Activated CD4-positive, alpha-beta T cell treated with anti-CD3 and anti-CD28 coated beads for 36 hours (primary cell): ENCODE results near the gene ENPP4. TPM values are rescaled to one million over a fixed set of nuclear protein-coding genes. Genes with fewer than 3 reads are reported as not detected.
"Not testable (repeated sequence)": the region's sequence is repeated elsewhere in the genome, so short reads cannot be mapped to it uniquely, and the experiment has no call there.

ENCODE experiments used
- ATAC-seq: fragments of 200-7000 bp; cut with Tn5 transposase; one replicate; pipeline ENCODE4 v1.10.0; 2021; ENCODE audit warnings: mild to moderate bottlenecking, moderate library complexity
- CTCF ChIA-PET: fragments of 350-600 bp; sonication (Branson Sonifier 250); formaldehyde crosslinking; loops from one replicate; lab custom pipeline; 2021; ENCODE audit warnings: antibody characterized with exemption; lab: Charles Lee
- POLR2A ChIA-PET: fragments of 350-600 bp; sonication (Branson Sonifier 250); formaldehyde crosslinking; loops from one replicate; lab custom pipeline; 2021; ENCODE audit warnings: antibody characterized with exemption, inconsistent platforms; lab: Charles Lee
- DNase-seq: peaks from one replicate; pipeline ENCODE4 v3.0.0-alpha.2; 2020
- H3K27ac Mint-ChIP-seq: one replicate; pipeline ENCODE4 v1.8.0; 2021; ENCODE audit warnings: mixed read lengths
- H3K27me3 Mint-ChIP-seq: one replicate; pipeline ENCODE4 v1.8.0; 2021; ENCODE audit warnings: mixed read lengths
- H3K36me3 Mint-ChIP-seq: one replicate; pipeline ENCODE4 v1.8.0; 2021; ENCODE audit warnings: low read depth, mixed read lengths
- H3K4me1 Mint-ChIP-seq: one replicate; pipeline ENCODE4 v1.8.0; 2021; ENCODE audit warnings: mixed read lengths
- H3K4me3 Mint-ChIP-seq: one replicate; pipeline ENCODE4 v1.8.0; 2021; ENCODE audit warnings: mild to moderate bottlenecking, moderate library complexity, mixed read lengths
- H3K9me3 Mint-ChIP-seq: one replicate; pipeline ENCODE4 v1.8.0; 2021; ENCODE audit warnings: low read depth, mixed read lengths
- intact Hi-C, 2 experiments: fragments of 100-400 bp; cut with DNase I in 1 of 2; cut with micrococcal nuclease in 1 of 2; formaldehyde crosslinking; loops; one replicate each; pipeline versions ENCODE4 v1.14.2 to v1.15.1; 2022 to 2024; cut with DNase I, micrococcal nuclease
- total RNA-seq, 2 experiments: library from RNA; stranded (reverse); gene quantifications; one replicate each; pipeline ENCODE4 v1.2.3, GENCODE V29; 2021

Gene ENPP4
- 1 to 10 TPM; 6.0 to 6.6 TPM for total RNA-seq

DNA sequence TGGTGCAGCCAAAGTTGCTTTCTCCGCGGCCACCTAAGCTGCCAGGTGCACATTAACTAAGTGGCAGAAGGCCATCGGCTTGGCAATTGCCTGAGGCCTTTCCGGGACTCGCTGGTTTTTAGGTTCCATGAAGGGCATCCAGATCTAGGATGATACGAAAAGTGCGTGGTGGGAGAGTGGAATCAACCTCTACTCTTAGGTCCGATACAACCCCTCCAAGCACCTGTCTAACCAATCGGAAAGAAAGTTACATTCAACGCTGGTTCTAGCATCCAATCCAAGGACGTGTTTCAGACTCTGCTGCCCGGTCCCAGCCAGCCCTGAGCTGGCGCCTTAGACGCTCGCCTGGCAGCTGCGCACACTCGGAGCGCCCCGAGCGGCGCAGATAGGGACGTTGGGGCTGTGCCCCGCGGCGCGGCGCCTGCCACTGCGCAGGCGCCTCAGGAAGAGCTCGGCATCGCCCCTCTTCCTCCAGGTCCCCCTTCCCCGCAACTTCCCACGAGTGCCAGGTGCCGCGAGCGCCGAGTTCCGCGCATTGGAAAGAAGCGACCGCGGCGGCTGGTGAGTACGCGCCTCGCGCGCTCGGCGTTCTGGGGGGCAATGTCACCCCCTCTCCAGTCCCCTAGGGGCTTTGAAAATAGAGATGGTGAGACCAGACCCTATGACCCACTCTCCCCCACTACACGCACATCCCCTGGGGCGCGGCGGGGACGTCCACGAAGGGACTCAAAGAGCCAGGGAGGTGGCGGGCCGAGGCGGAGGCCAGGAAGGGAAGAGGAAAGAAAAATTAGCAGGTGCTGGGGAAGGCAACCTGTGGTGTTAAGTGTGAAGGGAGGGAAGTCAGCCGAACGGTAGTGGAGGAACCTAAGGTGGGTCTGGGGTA, at the start of gene ENPP4:
Gene ENPP4 (plus strand): TSS at position 361 of the 883 bp plus-strand sequence. CDS start 9,595 bp downstream, outside the sequence.
- no peaks in the 10 kb centered on the region for H3K9me3 Mint-ChIP-seq
- peaks cover 32% of the 10 kb centered on the region for H3K4me1 Mint-ChIP-seq
- intact Hi-C loops, result loop anchor here (2.0 to 10.0 kb wide), 5 partner anchors 38 to 1345 kb away; partner anchors contain the start of genes ENPP5 (in 2 of the 2), CD2AP (in 1 of the 2), CYP39A1 (in 1 of the 2) and SLC25A27 (in 1 of the 2)
- ChIA-PET CTCF (interaction anchor here (0.5 to 2.4 kb wide), 13 partner anchors 14 to 1227 kb away, joined by 3 to 17 read pairs (median 3); no protein-coding TSS in a partner anchor), POLR2A (interaction anchor here (0.6 to 1.5 kb wide), 2 partner anchors 91 to 118 kb away, joined by 3 to 4 read pairs; no protein-coding TSS in a partner anchor)
- peak within 1 kb of the TSS; percentile 88 for H3K27ac Mint-ChIP-seq
- ATAC-seq (peak; percentile 100), DNase-seq (peak; percentile 92)
- peaks cover 2% of the 10 kb centered on the region for H3K36me3 Mint-ChIP-seq
- H3K27me3 Mint-ChIP-seq, result no peaks in the 10 kb centered on the region
- peak within 1 kb of the TSS; percentile 87 for H3K4me3 Mint-ChIP-seq

- ChIA-PET POLR2A (no interaction called here), CTCF (interaction anchor here (2.4 kb wide), 1 partner anchor 11 kb away, joined by 14 read pairs; no protein-coding TSS in a partner anchor)
- intact Hi-C loops, result no loop called here
- H3K27me3 Mint-ChIP-seq, result no peaks in the 10 kb centered on the region
- H3K4me1 Mint-ChIP-seq, result peaks cover 8% of the 10 kb centered on the region
- H3K36me3 Mint-ChIP-seq, result no peaks in the 10 kb centered on the region
- no peak overlapping the region for H3K4me3 Mint-ChIP-seq
- H3K9me3 Mint-ChIP-seq, result no peaks in the 10 kb centered on the region
- no peak for DNase-seq
- ATAC-seq, result no peak
- no peak overlapping the region for H3K27ac Mint-ChIP-seq
Measured at GRCh38 chr6:46080111-46080510, 49.7 kb upstream of the ENPP4 start.

- H3K9me3 Mint-ChIP-seq, H3K4me3 Mint-ChIP-seq, CTCF ChIA-PET, DNase-seq, H3K36me3 Mint-ChIP-seq, ATAC-seq, intact Hi-C loops, POLR2A ChIA-PET, H3K27ac Mint-ChIP-seq, H3K4me1 Mint-ChIP-seq: not testable (repeated sequence)
- peaks cover 16% of the 10 kb centered on the region for H3K27me3 Mint-ChIP-seq
Measured at GRCh38 chr6:46085688-46086087, 44.1 kb upstream of the ENPP4 start.

GRCh38 chr6:46090115-46091079, 39.4 kb upstream of the ENPP4 start:
- DNase-seq (peak; percentile 76), ATAC-seq (peak; percentile 58)
- Mint-ChIP-seq H3K36me3 (no peaks in the 10 kb centered on the region), H3K27ac (no peak overlapping the region), H3K27me3 (peaks cover 33% of the 10 kb centered on the region), H3K4me1 (peaks cover 4% of the 10 kb centered on the region), H3K4me3 (no peak overlapping the region), H3K9me3 (peaks cover 12% of the 10 kb centered on the region)
- ChIA-PET POLR2A (interaction anchor here (0.6 kb wide), 1 partner anchor 40 kb away, joined by 4 read pairs; no protein-coding TSS in a partner anchor), CTCF (interaction anchor here (0.6 to 2.6 kb wide), 51 partner anchors 10 to 1615 kb away, joined by 3 to 50 read pairs (median 4); partner anchors contain the start of gene ENPP4)
- intact Hi-C loops, result loop anchor here (1.0 to 10.0 kb wide), 9 partner anchors 37 to 957 kb away; partner anchors contain the start of genes ENPP4 (in 1 of the 2) and RCAN2 (in 1 of the 2)

- Mint-ChIP-seq H3K4me1 (peaks cover 4% of the 10 kb centered on the region), H3K36me3 (peaks cover 3% of the 10 kb centered on the region), H3K27ac (no peak overlapping the region), H3K4me3 (no peak overlapping the region), H3K27me3 (peaks cover 33% of the 10 kb centered on the region), H3K9me3 (peaks cover 19% of the 10 kb centered on the region)
- CTCF ChIA-PET, result interaction anchor here (1.0 to 2.6 kb wide), 25 partner anchors 9 to 326 kb away, joined by 3 to 50 read pairs (median 5); partner anchors contain the start of gene ENPP4
- no peak for ATAC-seq
- intact Hi-C loops, result loop anchor here (2.0 to 10.0 kb wide), 6 partner anchors 36 to 956 kb away; partner anchors contain the start of genes ENPP4 (in 1 of the 2) and RCAN2 (in 1 of the 2)
- no peak for DNase-seq
- POLR2A ChIA-PET, result no interaction called here
Measured at GRCh38 chr6:46091080-46091478, 38.7 kb upstream of the ENPP4 start.

DNA sequence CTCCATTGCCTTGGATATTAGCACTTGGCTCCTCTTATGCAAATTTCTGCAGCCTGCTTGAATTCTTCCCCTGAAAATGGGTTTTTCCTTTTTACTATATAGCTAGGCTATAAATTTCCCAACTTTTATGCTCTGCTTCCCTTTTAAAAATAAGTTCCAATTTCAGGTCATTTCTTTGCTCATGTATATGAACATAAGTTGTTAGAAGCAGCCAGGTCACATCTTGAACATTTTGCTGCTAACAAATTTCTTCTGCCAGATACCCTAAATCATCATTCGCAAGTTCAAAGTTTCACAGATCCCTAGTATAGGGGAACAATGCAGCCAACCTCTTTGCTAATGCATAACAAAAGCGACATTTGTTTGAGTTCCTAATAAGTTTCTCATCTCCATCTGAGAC, 34.5 kb upstream of the ENPP4 start:
- H3K36me3 Mint-ChIP-seq, result peaks cover 4% of the 10 kb centered on the region
- POLR2A ChIA-PET, result no interaction called here
- peaks cover 20% of the 10 kb centered on the region for H3K9me3 Mint-ChIP-seq
- ATAC-seq (no peak), DNase-seq (no peak)
- CTCF ChIA-PET, result interaction anchor here (1.4 kb wide), 1 partner anchor 315 kb away, joined by 5 read pairs; no protein-coding TSS in a partner anchor
- no peak overlapping the region for H3K27ac Mint-ChIP-seq
- peaks cover 4% of the 10 kb centered on the region for H3K4me1 Mint-ChIP-seq
- intact Hi-C loops, result loop anchor here in 1 of 2 experiments (10.0 kb wide), 1 partner anchor 400 kb away; the partner anchor contains the start of gene RCAN2
- no peak overlapping the region for H3K4me3 Mint-ChIP-seq
- H3K27me3 Mint-ChIP-seq, result peaks cover 17% of the 10 kb centered on the region

GRCh38 chr6:46097366-46097765, 32.4 kb upstream of the ENPP4 start:
- peaks cover 3% of the 10 kb centered on the region for H3K4me1 Mint-ChIP-seq
- H3K27me3 Mint-ChIP-seq, result peaks cover 10% of the 10 kb centered on the region
- no peak overlapping the region for H3K27ac Mint-ChIP-seq
- DNase-seq (no peak), ATAC-seq (no peak)
- H3K4me3 Mint-ChIP-seq, result no peak overlapping the region
- intact Hi-C loops, result loop anchor here in 1 of 2 experiments (10.0 kb wide), 1 partner anchor 397 kb away; the partner anchor contains the start of gene RCAN2
- ChIA-PET POLR2A (no interaction called here), CTCF (interaction anchor here (0.5 to 0.6 kb wide), 2 partner anchors 24 to 88 kb away, joined by 3 read pairs; no protein-coding TSS in a partner anchor)
- peaks cover 20% of the 10 kb centered on the region for H3K9me3 Mint-ChIP-seq
- H3K36me3 Mint-ChIP-seq, result peaks cover 4% of the 10 kb centered on the region

GRCh38 chr6:46098678-46099077, 31.1 kb upstream of the ENPP4 start:
- intact Hi-C loops, result loop anchor here in 1 of 2 experiments (10.0 kb wide), 1 partner anchor 396 kb away; the partner anchor contains the start of gene RCAN2
- peaks cover 4% of the 10 kb centered on the region for H3K36me3 Mint-ChIP-seq
- ChIA-PET CTCF (no interaction called here), POLR2A (no interaction called here)
- DNase-seq, result no peak
- no peaks in the 10 kb centered on the region for H3K27me3 Mint-ChIP-seq
- no peak overlapping the region for H3K27ac Mint-ChIP-seq
- H3K9me3 Mint-ChIP-seq, result peaks cover 15% of the 10 kb centered on the region
- H3K4me1 Mint-ChIP-seq, result peaks cover 11% of the 10 kb centered on the region
- no peak overlapping the region for H3K4me3 Mint-ChIP-seq
- no peak for ATAC-seq

DNA sequence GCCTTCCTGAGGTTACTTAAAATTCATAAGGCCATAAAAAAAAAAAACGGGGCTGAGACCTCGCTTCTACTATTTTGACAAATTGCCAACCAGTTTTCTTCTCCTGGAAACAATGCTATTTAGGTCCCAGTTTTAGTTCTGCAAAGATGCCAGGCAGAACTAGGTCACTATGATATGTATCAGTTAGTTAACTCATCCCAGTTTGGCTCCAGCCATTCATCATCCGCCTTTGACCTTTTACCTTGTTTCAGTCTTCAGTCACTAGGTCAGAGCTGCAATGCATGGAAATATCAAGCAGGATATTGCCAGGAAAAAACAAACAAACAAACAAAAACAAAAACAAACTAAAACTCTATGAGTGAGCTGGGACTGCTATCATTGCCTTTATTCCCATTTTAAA, 29.8 kb upstream of the ENPP4 start:
- no peak for DNase-seq
- Mint-ChIP-seq H3K27me3 (no peaks in the 10 kb centered on the region), H3K27ac (no peak overlapping the region), H3K9me3 (peaks cover 11% of the 10 kb centered on the region), H3K36me3 (peaks cover 4% of the 10 kb centered on the region), H3K4me3 (no peak overlapping the region), H3K4me1 (peaks cover 16% of the 10 kb centered on the region)
- CTCF ChIA-PET, result interaction anchor here (1.2 kb wide), 1 partner anchor 10 kb away, joined by 9 read pairs; no protein-coding TSS in a partner anchor
- intact Hi-C loops, result loop anchor here in 1 of 2 experiments (10.0 kb wide), 1 partner anchor 395 kb away; the partner anchor contains the start of gene RCAN2
- no peak for ATAC-seq
- POLR2A ChIA-PET, result no interaction called here

- H3K4me3 Mint-ChIP-seq, result no peak overlapping the region
- DNase-seq (peak; percentile 5), ATAC-seq (no peak)
- CTCF ChIA-PET, result interaction anchor here (0.7 to 1.2 kb wide), 2 partner anchors 11 to 148 kb away, joined by 3 read pairs; no protein-coding TSS in a partner anchor
- H3K27ac Mint-ChIP-seq, result no peak overlapping the region
- intact Hi-C loops, result no loop called here
- POLR2A ChIA-PET, result no interaction called here
- peaks cover 1% of the 10 kb centered on the region for H3K9me3 Mint-ChIP-seq
- peaks cover 1% of the 10 kb centered on the region for H3K36me3 Mint-ChIP-seq
- peaks cover 22% of the 10 kb centered on the region for H3K4me1 Mint-ChIP-seq
- no peaks in the 10 kb centered on the region for H3K27me3 Mint-ChIP-seq
Measured at GRCh38 chr6:46102123-46102522, 27.7 kb upstream of the ENPP4 start.
